Heart right ventricle (tissue), 16 donors: Measurements from ENCODE around the gene TMEM184A. TPM values are rescaled to one million over a fixed set of nuclear protein-coding genes. Genes with fewer than 3 reads are reported as not detected.

Source experiments
- ATAC-seq, 8 donors: fragments of 200-7000 bp; cut with Tn5 transposase; one replicate each; pipeline ENCODE4 v1.9.1; 2020; ENCODE audit warnings: mild to moderate bottlenecking in 8 of 8, moderate library complexity in 8 of 8, moderate number of reproducible peaks in 1 of 8
- DNase-seq, 2 donors: peaks; one replicate each; pipeline ENCODE4 v3.0.0-alpha.2; 2020
- H3K27ac ChIP-seq, 10 donors: fragments of 200-600 bp; sonication (generic) in 2 of 10; one replicate each; pipeline versions ENCODE4 v1.5.0 to v1.8.0; 2020 to 2022; ENCODE audit warnings: mild to moderate bottlenecking in 3 of 10
- H3K27me3 ChIP-seq, 7 donors: fragments of 200-600 bp; one replicate each; pipeline ENCODE4 v1.8.0; 2021 to 2022; ENCODE audit warnings: mild to moderate bottlenecking in 2 of 7
- H3K36me3 ChIP-seq, 9 donors: fragments of 200-600 bp; sonication (generic) in 1 of 9; one replicate each; pipeline versions ENCODE4 v1.5.0 to v1.8.0; 2020 to 2022; ENCODE audit warnings: mild to moderate bottlenecking in 2 of 9
- H3K4me1 ChIP-seq, 9 donors: fragments of 200-600 bp; sonication (generic) in 1 of 9; one replicate each; pipeline versions ENCODE4 v1.5.0 to v1.8.0; 2020 to 2022; ENCODE audit warnings: mild to moderate bottlenecking in 4 of 9
- H3K4me3 ChIP-seq, 10 donors: fragments of 200-600 bp; sonication (generic) in 2 of 10; one replicate each; pipeline versions ENCODE4 v1.5.0 to v1.8.0; 2020 to 2022; ENCODE audit warnings: mild to moderate bottlenecking in 7 of 10, moderate library complexity in 2 of 10
- H3K9me3 ChIP-seq, 11 donors: fragments of 200-600 bp in 10 of 11; sonication (generic) in 2 of 11; one replicate each; pipeline versions ENCODE4 v1.5.0 to v1.8.0; 2013 to 2022; ENCODE audit warnings: mild to moderate bottlenecking in 2 of 11, control low read depth in 1 of 11, moderate library complexity in 1 of 11
- CTCF ChIP-seq, 9 donors: fragments of 200-600 bp; sonication (generic) in 2 of 9; IDR thresholded peaks; one replicate each; pipeline versions ENCODE4 v1.5.0 to v1.8.0; 2021 to 2022; ENCODE audit warnings: antibody characterized with exemption in 9 of 9, mild to moderate bottlenecking in 5 of 9, moderate library complexity in 1 of 9
- WGBS, 2 donors: extraction: QIAGEN DNeasy Blood & Tissue Kit; methylation state at CpG; one replicate each; pipeline ENCODE4 v1.1.7; 2013; ENCODE audit warnings: inconsistent platforms in 1 of 2; 5-methylcytosine and 5-hydroxymethylcytosine counted together
- intact Hi-C, 10 donors: fragments of 100-400 bp; cut with DNase I; formaldehyde crosslinking; loops; one replicate each; pipeline versions ENCODE4 v1.11.1 to v1.14.2; 2022
- polyA plus RNA-seq, 2 donors: library from polyadenylated mRNA; stranded (reverse); fragments of 200-250 nt; gene quantifications; one replicate each; pipeline ENCODE4 v1.2.3, GENCODE V29; 2013
- total RNA-seq, 10 donors: library from RNA; stranded (reverse); fragmentation: NEBNext Ultra II Directional in 3 of 10; extraction: Animal tissue kit (Norgen Biotek cat#: 25700) in 3 of 10; gene quantifications; one replicate each; pipeline versions ENCODE4 v1.2.1 to v1.2.4, GENCODE V29; 2021 to 2023
- donor health status: Arrhythmogenic right ventricular cardiomyopathy.
- donor health status: ischemic (EF 13 %, LVEDD 7.1; RV severe dilation, severe dysfunction).
- donor health status: healthy with polysubstance abuse.
- donor health status: DM: no; HTN: yes; CAD: no.
- donor health status: DM: no; HTN: no; CAD: no.
- donor health status: ischemic (EF 25% LVEDD 6.9; RV normal size, moderate dysfunction).
- donor health status: ischemic (EF 25% LVEDD 5.7; RV mildly dilated, moderate dysfunction).
- donor health status: healthy.
- donor health status: DM: yes; HTN: yes; CAD: no.
- donor health status: Ischemic cardiomyopathy.
- donor health status: ischemic (EF 35%, LVEDD 5.7; RV mildly dilated, moderate dysfunction).
- donor health status: nonischemic (EF 11% LVEDD 7.7; RV severe dilation, severe dysfunction).
- donor health status: DM: yes; HTN: yes; CAD: no.
- donor health status: PGD.
- donor health status: ischemic (EF 29% LVEDD 5.4; RV normal size, mild dysfunction).
- donor health status: nonischemic (EF 23%, LVEDD 6.1; RV moderate dilation, normal function).

The TMEM184A gene
- total and polyA plus RNA-seq, 12 donors, result 0.09 to 1.2 (median 0.51) TPM

GRCh38 chr7:1591876-1592275 is 35.9 kb upstream of the TMEM184A start:
- 27 to 41% methylated on average over 15 of the region's 15 CpGs for WGBS, 2 donors
- intact Hi-C loops, result loop anchor here in 1 of 10 donors (10.0 kb wide), 1 partner anchor 173 kb away; no protein-coding TSS in a partner anchor
- Histone ChIP-seq H3K4me3 (no peak overlapping the region), H3K4me1 (peaks cover 0 to 10% (median 0%) of the 10 kb centered on the region in 9 donors), H3K27ac (no peak overlapping the region), H3K27me3 (peaks cover 0 to 85% (median 53%) of the 10 kb centered on the region in 7 donors), H3K36me3 (no peaks in the 10 kb centered on the region), H3K9me3 (peaks cover 0 to 13% (median 6%) of the 10 kb centered on the region in 11 donors)
- ATAC-seq, result peak in 2 of 8 donors; percentile 9 to 11
- DNase-seq, result no peak
- TF ChIP-seq CTCF (IDR thresholded peaks at IDR 0.05), result no peak

- intact Hi-C loops, result loop anchor here in 1 of 10 donors (10.0 kb wide), 1 partner anchor 173 kb away; no protein-coding TSS in a partner anchor
- Histone ChIP-seq H3K27me3 (peaks cover 0 to 83% (median 53%) of the 10 kb centered on the region in 7 donors), H3K36me3 (no peaks in the 10 kb centered on the region), H3K9me3 (peaks cover 0 to 13% (median 6%) of the 10 kb centered on the region in 11 donors), H3K27ac (no peak overlapping the region), H3K4me1 (peaks cover 0 to 10% (median 0%) of the 10 kb centered on the region in 9 donors), H3K4me3 (no peak overlapping the region)
- no peak for ATAC-seq
- DNase-seq, result no peak
- 54 to 58% methylated on average over 6 of the region's 6 CpGs for WGBS, 2 donors
- TF ChIP-seq CTCF (IDR thresholded peaks at IDR 0.05), result no peak
Observed at GRCh38 chr7:1591396-1591795, 35.4 kb upstream of the TMEM184A start.

- DNase-seq (no peak), ATAC-seq (no peak)
- Histone ChIP-seq H3K27ac (no peak overlapping the region), H3K4me3 (no peak overlapping the region), H3K27me3 (peaks cover 0 to 82% (median 49%) of the 10 kb centered on the region in 7 donors), H3K36me3 (no peaks in the 10 kb centered on the region), H3K4me1 (peaks cover 0 to 10% (median 0%) of the 10 kb centered on the region in 9 donors), H3K9me3 (peaks cover 0 to 13% (median 6%) of the 10 kb centered on the region in 11 donors)
- intact Hi-C loops, result loop anchor here in 1 of 10 donors (10.0 kb wide), 1 partner anchor 174 kb away; no protein-coding TSS in a partner anchor
- 67 to 70% methylated on average over 9 of the region's 9 CpGs for WGBS, 2 donors
- TF ChIP-seq CTCF (IDR thresholded peaks at IDR 0.05), result no peak
Observed at GRCh38 chr7:1590887-1591286, 34.9 kb upstream of the TMEM184A start.

- intact Hi-C loops, result loop anchor here in 1 of 10 donors (10.0 kb wide), 1 partner anchor 174 kb away; no protein-coding TSS in a partner anchor
- no peak overlapping the region for H3K27ac ChIP-seq
- peaks cover 0 to 10% (median 0%) of the 10 kb centered on the region in 9 donors for H3K4me1 ChIP-seq
- no peak for TF ChIP-seq CTCF (IDR thresholded peaks at IDR 0.05)
- H3K9me3 ChIP-seq, result peaks cover 0 to 13% (median 6%) of the 10 kb centered on the region in 11 donors
- ATAC-seq (no peak), DNase-seq (no peak)
- WGBS, 2 donors, result 63 to 78% methylated on average over 6 of the region's 6 CpGs
- H3K4me3 ChIP-seq, result no peak overlapping the region
- H3K27me3 ChIP-seq, result peaks cover 0 to 78% (median 45%) of the 10 kb centered on the region in 7 donors
- no peaks in the 10 kb centered on the region for H3K36me3 ChIP-seq
Observed at GRCh38 chr7:1590476-1590875, 34.5 kb upstream of the TMEM184A start.
